ENCODE measurements around the gene RPTOR. TPM values are rescaled to one million over a fixed set of nuclear protein-coding genes. Genes with fewer than 3 reads are reported as not detected.

RPTOR gene
- total and polyA plus RNA-seq, 2 experiments from 2014 or later: 13.2 to 37.9 TPM

- Histone ChIP-seq H3K36me3 (no peaks in the 10 kb centered on the region), H3K9me3 (ENCODE audit: low read depth) (no peaks in the 10 kb centered on the region), H3K27me3 (no peaks in the 10 kb centered on the region), H3K4me1 (ENCODE audit: low read depth) (no peaks in the 10 kb centered on the region), H3K4me3 (no peak overlapping the region), H3K27ac (no peak overlapping the region)
- TF ChIP-seq CTCF (IDR thresholded peaks at IDR 0.05; ENCODE audit: low read depth, low read length): no peak
- no peak for DNase-seq (ENCODE audit: low read depth in 1 of 2, low spot score in 1 of 2)
These were observed 54.3 kb downstream of the RPTOR start for GRCh38 chr17:80598813-80599545.

- no peaks in the 10 kb centered on the region for H3K36me3 ChIP-seq
- no peaks in the 10 kb centered on the region for H3K27me3 ChIP-seq
- no peak overlapping the region for H3K27ac ChIP-seq
- no peak for DNase-seq (ENCODE audit: low read depth in 1 of 2, low spot score in 1 of 2)
- TF ChIP-seq CTCF (IDR thresholded peaks at IDR 0.05; ENCODE audit: low read depth, low read length): no peak
- H3K4me3 ChIP-seq: no peak overlapping the region
- no peaks in the 10 kb centered on the region for H3K9me3 ChIP-seq (ENCODE audit: low read depth)
- H3K4me1 ChIP-seq (ENCODE audit: low read depth): no peaks in the 10 kb centered on the region
These were observed 55.1 kb downstream of the RPTOR start for GRCh38 chr17:80599546-80600305.

GRCh38 chr17:80601146-80601545, 56.5 kb downstream of the RPTOR start:
- H3K36me3 ChIP-seq: no peaks in the 10 kb centered on the region
- H3K4me3 ChIP-seq: no peak overlapping the region
- no peak overlapping the region for H3K27ac ChIP-seq
- H3K9me3 ChIP-seq (ENCODE audit: low read depth): no peaks in the 10 kb centered on the region
- H3K27me3 ChIP-seq: no peaks in the 10 kb centered on the region
- TF ChIP-seq CTCF (IDR thresholded peaks at IDR 0.05; ENCODE audit: low read depth, low read length): no peak
- no peak for DNase-seq (ENCODE audit: low read depth in 1 of 2, low spot score in 1 of 2)
- H3K4me1 ChIP-seq (ENCODE audit: low read depth): no peaks in the 10 kb centered on the region

GRCh38 chr17:80603396-80603795, 58.8 kb downstream of the RPTOR start:
- no peak overlapping the region for H3K4me3 ChIP-seq
- H3K4me1 ChIP-seq (ENCODE audit: low read depth): no peaks in the 10 kb centered on the region
- no peaks in the 10 kb centered on the region for H3K27me3 ChIP-seq
- no peak for TF ChIP-seq CTCF (IDR thresholded peaks at IDR 0.05; ENCODE audit: low read depth, low read length)
- H3K27ac ChIP-seq: no peak overlapping the region
- no peaks in the 10 kb centered on the region for H3K9me3 ChIP-seq (ENCODE audit: low read depth)
- DNase-seq (ENCODE audit: low read depth in 1 of 2, low spot score in 1 of 2): no peak
- no peaks in the 10 kb centered on the region for H3K36me3 ChIP-seq

- DNase-seq (ENCODE audit: low read depth in 1 of 2, low spot score in 1 of 2): no peak
- H3K36me3 ChIP-seq: no peaks in the 10 kb centered on the region
- H3K27ac ChIP-seq: no peak overlapping the region
- TF ChIP-seq CTCF (IDR thresholded peaks at IDR 0.05; ENCODE audit: low read depth, low read length): no peak
- no peaks in the 10 kb centered on the region for H3K4me1 ChIP-seq (ENCODE audit: low read depth)
- H3K9me3 ChIP-seq (ENCODE audit: low read depth): no peaks in the 10 kb centered on the region
- no peaks in the 10 kb centered on the region for H3K27me3 ChIP-seq
- H3K4me3 ChIP-seq: no peak overlapping the region
These were observed 59.5 kb downstream of the RPTOR start for GRCh38 chr17:80604009-80604669.

Measured in cardiac muscle cell (in vitro differentiated cells and primary cell).